NB4 (cell line): ENCODE data around the gene RPS6KA5.

ENCODE experiments used
- MYC ChIP-seq: IDR thresholded peaks from 2 replicates; pipeline ENCODE4 v1.6.1; 2011; ENCODE audit warnings: low read depth, low read length
- POLR2A ChIP-seq: IDR thresholded peaks from 2 replicates; pipeline ENCODE4 v1.6.1; 2011; ENCODE audit warnings: mild to moderate bottlenecking; ENCODE audit not compliant: insufficient read length; ENCODE audit errors: extremely low read depth
- TF ChIP-seq, protein P1 (sequence below): IDR thresholded peaks from one replicate; pipeline ENCODE4 v1.5.1; 2012; ENCODE audit warnings: low read depth, low read length
- TF ChIP-seq, protein P2 (sequence below): IDR thresholded peaks from 2 replicates; pipeline ENCODE4 v1.6.1; 2011; ENCODE audit warnings: low read depth, low read length

DNA sequence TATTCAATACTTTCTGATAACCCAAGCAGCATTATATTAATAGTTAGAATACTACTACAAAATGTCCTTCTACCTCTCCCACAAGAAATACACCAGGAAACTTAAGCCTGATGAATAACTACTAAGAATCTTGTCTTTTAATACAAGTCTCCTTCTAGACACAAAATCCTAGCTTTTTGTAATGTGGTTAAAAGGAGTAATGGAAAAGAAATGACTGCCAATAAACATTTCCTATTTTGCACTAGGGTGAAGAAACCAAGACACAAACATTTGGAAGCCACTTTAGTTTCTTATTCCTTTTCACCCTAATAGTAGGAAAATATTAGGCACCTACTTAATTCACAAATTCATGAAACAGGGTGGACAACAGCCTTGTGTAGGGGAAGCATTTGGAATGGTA is 192.9 kb downstream of the RPS6KA5 start:
- TF ChIP-seq, protein P1, sequence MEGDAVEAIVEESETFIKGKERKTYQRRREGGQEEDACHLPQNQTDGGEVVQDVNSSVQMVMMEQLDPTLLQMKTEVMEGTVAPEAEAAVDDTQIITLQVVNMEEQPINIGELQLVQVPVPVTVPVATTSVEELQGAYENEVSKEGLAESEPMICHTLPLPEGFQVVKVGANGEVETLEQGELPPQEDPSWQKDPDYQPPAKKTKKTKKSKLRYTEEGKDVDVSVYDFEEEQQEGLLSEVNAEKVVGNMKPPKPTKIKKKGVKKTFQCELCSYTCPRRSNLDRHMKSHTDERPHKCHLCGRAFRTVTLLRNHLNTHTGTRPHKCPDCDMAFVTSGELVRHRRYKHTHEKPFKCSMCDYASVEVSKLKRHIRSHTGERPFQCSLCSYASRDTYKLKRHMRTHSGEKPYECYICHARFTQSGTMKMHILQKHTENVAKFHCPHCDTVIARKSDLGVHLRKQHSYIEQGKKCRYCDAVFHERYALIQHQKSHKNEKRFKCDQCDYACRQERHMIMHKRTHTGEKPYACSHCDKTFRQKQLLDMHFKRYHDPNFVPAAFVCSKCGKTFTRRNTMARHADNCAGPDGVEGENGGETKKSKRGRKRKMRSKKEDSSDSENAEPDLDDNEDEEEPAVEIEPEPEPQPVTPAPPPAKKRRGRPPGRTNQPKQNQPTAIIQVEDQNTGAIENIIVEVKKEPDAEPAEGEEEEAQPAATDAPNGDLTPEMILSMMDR = no peak
- TF ChIP-seq POLR2A (no peak), MYC (no peak)
- TF ChIP-seq, protein P2, sequence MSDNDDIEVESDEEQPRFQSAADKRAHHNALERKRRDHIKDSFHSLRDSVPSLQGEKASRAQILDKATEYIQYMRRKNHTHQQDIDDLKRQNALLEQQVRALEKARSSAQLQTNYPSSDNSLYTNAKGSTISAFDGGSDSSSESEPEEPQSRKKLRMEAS = no peak
